IPS-18c (cell line): Measurements from ENCODE around the gene NUBP2.

Source experiments
- H3K4me3 ChIP-seq: 2 replicates; pipeline ENCODE4 v1.7.0; 2013; ENCODE audit warnings: low read depth, mild to moderate bottlenecking, low read length, moderate library complexity; ENCODE audit not compliant: insufficient read depth
- H3K9me3 ChIP-seq: one replicate; pipeline ENCODE4 v1.6.1; 2013; ENCODE audit warnings: mild to moderate bottlenecking, low read length, moderate library complexity; ENCODE audit not compliant: control insufficient read depth, insufficient read depth

The NUBP2 gene

DNA sequence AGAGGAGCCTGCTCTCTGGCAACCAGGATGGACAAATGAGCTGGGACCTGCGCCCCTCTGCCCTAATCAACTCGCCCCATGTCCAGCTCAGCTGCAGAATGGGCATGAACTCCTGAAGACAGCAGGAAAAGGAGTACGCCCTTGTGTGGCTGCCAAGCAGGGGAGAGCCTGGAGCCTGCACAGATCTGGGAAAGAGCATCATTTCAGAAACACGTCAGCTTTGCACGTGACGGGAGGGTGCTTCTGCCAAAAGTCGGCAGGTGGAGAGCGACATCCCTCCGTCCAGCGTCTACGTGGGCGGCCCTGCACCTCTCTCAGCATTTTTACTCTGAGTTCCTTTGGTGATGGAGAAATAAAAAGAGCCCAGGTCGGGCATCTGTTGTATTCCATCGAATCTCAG, 29.9 kb upstream of the NUBP2 start:
- Histone ChIP-seq H3K9me3 (peaks cover 2% of the 10 kb centered on the region), H3K4me3 (no peak overlapping the region)

DNA sequence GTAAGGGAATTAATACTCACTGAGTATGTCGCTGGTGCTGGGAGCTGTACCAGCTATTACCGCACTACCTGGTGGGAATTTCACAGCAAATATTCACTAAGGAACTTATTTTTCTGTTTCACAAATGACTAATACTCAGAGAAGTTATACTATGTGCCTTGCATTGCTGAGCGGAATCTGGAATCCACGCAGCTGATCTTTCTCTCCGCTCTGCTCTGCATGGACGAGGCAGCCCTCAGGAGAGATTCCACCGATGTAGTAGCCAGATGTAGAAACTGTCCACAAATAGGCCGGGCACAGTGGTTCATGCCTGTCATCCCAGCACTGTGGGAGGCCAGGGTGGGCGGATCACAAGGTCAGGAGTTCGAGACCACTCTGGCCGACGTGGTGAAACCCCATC, 28.6 kb upstream of the NUBP2 start:
- H3K9me3 ChIP-seq = peaks cover 2% of the 10 kb centered on the region

DNA sequence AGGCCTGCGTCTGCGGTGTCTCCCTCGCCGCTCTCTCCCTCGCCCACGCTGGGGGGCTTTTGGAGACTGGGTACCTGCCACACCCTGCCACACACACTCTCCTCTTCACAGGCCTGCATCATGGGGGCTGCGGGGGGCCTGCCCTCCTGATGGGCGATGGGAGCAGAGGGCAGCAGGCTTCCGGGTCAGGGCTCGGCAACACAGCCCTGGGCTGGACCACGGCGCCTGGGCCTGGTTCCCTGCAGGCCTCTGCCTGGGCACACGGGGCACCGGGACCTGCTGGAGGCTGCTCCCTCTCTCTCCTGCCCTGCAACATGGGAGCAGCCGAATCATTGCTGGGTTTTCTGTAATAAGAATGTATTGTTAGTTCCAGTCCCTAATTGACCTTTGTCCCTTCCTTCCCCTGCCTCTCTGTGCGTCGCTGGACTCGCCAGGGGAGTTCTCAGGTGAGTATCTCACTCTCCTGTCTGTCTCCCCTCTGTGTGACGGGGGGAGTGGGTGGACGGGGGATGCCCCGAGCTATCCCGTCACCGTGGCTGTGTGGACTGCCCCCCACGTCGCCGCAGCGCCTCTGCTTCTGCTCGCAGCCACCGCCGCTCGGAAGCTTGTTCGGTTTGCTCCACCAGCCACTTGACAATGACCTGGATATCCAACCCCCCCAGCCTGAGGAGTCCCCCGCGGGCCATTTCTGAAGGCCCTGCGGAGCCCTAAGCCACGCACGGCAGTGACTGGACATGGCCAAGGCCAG, 24.9 kb upstream of the NUBP2 start:
- Histone ChIP-seq H3K9me3 (no peaks in the 10 kb centered on the region), H3K4me3 (no peak overlapping the region)

More for the DNA sequence above, 28.6 kb upstream of the NUBP2 start:
- H3K4me3 ChIP-seq = no peak overlapping the region

DNA sequence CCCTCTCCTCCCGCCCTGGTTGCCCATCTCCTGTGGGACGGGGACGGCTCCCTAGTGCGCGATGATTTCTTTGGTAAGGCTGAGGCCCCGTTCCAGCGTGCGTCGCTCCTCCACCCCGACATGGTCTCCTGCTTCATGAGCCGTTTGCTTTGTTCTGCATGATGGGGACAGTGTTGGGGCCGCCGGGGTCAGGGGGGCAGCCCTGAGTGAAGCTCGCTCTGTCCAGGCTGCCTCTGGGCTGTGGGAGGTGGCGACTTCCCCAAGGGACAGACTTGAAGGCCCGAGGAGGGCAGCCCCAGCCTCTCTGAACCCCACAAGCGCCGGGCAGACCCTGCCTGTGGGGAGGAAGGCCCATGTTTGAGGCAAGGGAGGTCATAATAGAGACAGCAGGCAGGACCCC, 23.8 kb upstream of the NUBP2 start:
- Histone ChIP-seq H3K4me3 (no peak overlapping the region), H3K9me3 (no peaks in the 10 kb centered on the region)

DNA sequence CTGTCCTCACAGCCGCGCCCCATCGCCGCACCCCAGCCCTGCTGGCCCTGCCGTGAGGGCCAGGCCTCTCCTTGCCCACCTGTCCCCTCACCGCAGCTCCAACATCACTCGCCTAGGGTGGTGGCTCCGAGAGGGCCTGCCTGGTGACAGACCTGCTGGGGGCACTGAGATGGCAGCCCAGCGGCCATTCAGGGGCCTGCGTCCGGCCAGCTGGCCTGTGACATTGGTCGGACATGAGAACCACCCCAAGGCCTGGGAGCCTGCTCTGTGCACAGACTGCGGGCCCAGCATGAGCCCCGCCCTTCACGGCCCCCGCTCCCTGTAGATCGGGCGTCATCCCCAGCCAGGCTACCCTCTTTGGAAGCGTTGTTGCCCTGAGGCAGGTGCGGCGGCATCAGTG, 23.2 kb upstream of the NUBP2 start:
- no peak overlapping the region for H3K4me3 ChIP-seq
- peaks cover 2% of the 10 kb centered on the region for H3K9me3 ChIP-seq

DNA sequence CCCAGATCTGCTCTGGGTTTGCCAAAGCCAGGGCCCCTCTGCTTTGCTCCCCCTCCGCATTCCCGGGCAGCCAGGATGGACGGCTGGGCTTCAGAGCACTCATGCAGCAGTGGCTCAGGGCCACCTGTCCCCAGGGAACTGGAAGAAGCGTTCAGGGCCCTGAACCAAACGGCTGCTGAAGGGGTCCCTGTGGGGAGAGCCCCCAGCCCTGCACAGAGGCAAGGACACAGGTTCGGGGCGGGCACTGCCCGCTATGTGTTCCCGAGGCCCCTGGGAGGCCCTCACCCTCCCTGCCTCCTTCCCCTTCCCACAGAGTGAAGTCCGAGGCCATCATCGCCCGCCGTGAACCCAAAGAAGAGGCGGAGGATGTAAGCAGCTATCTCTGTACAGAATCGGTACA, 21.8 kb upstream of the NUBP2 start:
- peaks cover 2% of the 10 kb centered on the region for H3K9me3 ChIP-seq
- no peak overlapping the region for H3K4me3 ChIP-seq

DNA sequence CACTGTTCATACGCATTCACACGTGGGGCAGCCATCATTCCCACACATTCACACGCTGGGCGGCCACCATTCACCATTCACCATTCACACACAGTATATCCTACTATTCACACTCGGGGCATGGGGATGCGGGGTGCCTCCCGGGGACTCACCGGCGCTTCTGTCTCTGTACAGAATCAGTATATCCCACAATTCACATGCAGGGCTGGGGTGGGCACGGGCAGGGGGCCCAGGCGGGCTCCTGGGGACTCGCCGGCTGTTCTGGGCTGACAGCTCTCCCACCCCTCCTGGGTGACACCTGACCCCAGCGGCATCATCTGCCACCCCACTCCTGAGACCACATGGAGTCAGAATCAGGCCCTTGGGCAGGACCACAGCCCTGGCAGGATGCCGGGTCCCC, 21.0 kb upstream of the NUBP2 start:
- Histone ChIP-seq H3K4me3 (no peak overlapping the region), H3K9me3 (peaks cover 2% of the 10 kb centered on the region)

DNA sequence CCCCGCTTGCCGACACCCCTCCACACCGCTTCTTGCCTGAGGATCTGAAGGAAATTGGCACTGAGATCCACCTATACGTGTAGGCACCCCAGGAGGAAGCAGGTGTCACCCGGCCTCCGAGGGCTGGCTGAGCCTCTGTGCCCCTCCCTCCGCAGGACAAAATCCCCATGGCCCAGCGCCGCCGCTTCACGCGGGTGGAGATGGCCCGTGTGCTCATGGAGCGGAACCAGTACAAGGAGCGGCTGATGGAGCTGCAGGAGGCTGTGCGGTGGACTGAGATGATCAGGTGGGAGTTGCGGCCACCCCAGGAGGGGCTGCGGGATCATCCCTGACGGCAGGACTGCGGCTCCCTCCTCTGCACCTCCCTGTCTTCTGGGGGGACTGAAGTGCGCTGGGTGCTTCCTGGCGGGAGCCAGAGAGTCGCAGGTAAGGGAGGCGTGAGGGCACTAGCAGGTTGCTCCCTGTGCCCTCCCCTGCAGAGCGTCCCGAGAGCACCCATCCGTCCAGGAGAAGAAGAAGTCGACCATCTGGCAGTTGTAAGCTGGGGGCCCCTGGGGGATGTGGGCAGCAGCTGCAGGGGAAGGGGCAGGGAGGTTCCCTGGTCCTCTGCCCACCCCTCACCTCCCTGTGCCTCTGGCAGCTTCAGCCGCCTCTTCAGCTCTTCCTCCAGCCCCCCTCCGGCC, 20.4 kb upstream of the NUBP2 start:
- H3K4me3 ChIP-seq = no peak overlapping the region
- peaks cover 2% of the 10 kb centered on the region for H3K9me3 ChIP-seq

DNA sequence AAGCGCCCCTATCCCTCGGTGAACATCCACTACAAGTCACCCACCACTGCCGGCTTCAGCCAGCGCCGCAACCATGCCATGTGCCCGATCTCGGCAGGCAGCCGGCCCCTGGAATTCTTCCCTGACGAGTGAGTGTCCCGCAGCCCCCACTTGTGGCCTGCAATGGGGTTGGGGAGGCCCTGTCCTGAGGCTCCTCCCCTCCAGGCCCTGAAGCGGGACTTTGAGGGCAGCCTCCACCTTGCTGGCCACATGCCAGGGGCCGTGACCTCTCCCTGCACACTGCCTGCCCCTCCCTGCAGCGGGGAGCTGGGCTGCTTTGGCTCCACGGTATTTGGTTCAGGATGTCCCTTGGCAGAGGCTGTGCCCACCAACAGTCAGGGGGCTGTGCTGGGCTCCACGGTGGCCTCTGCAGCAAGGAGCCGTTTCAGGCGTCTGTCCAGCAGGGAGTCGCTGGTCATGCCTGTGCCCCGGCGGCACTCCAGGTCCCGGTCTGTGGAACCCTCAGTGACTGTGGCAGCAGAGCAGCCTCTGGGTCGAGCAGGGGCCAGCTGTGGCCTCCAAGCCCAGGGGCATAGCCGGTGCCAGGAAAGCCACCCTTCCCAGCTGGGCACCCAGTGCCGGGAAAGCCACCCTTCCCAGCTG, 19.8 kb upstream of the NUBP2 start:
- Histone ChIP-seq H3K9me3 (peaks cover 2% of the 10 kb centered on the region), H3K4me3 (no peak overlapping the region)

DNA sequence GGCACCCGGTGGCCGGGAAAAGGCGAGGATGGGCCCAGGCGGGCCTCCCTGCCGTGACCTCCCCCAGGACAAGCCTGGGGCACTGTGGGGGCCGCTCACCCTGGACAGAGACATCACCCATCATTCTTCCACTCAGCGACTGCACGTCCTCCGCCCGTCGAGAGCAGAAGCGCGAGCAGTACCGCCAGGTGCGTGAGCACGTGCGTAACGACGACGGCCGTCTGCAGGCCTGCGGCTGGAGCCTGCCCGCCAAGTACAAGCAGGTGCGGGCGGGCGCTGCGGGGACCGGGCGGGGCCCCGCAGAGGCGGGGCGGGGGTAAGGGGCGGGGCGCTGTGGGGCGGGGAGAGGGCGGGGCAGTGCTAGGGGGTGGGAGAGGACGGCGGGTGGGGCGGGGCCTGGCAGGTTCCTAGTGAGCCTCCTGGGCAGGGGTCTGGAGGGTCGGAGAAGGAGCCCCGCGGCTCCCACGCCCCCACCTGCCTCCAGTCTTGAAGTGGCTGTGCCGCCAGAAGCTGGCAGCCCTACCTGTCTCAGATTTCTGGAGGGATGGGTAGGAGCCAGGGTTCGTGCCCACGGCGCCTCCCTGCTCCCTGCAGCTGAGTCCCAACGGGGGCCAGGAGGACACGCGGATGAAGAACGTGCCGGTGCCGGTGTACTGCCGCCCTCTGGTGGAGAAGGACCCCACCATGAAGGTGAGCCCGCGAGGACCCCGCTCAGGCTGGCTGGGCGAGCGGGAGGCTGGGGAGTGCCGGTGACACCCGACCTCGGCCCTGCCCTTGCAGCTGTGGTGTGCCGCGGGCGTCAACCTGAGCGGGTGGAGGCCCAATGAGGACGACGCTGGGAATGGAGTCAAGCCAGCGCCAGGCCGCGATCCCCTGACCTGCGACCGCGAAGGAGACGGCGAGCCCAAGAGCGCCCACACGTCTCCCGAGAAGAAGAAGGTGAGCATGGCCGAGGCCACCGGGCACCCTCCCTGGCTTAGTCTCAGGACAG, 18.9 kb upstream of the NUBP2 start:
- H3K4me3 ChIP-seq = 0 out of 2 replicates have a peak overlapping the region, but pooled peaks have one; percentile 28
- peaks cover 2% of the 10 kb centered on the region for H3K9me3 ChIP-seq

DNA sequence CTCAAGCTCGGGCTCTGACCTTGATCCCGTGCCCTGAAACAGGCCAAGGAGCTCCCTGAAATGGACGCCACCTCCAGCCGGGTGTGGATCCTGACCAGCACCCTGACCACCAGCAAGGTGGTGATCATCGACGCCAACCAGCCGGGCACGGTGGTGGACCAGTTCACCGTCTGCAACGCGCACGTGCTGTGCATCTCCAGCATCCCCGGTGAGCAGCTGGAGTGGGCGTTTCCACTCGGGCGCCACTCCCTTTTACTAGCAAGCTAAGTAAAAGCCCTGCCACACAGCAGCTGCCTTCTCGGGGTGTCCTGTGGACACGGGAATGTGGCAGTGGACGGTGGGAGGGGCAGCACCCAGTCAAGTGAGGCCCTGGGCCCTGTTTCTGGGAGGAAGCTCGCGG, 17.8 kb upstream of the NUBP2 start:
- no peak overlapping the region for H3K4me3 ChIP-seq
- H3K9me3 ChIP-seq = peaks cover 2% of the 10 kb centered on the region

DNA sequence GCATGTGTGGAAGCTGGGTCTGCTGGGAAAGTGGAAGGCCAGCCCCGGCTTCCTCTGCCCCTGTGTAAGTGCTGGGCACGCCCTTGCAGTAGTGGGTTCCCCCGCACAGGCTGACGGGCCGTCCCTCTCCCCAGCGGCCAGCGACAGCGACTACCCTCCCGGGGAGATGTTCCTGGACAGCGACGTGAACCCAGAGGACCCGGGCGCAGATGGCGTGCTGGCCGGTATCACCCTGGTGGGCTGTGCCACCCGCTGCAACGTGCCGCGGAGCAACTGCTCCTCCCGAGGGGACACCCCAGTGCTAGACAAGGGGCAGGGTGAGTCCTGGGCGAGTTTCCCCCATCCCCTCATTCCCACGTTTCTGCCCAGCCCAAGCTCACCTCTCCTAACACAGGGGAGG, 16.9 kb upstream of the NUBP2 start:
- Histone ChIP-seq H3K4me3 (no peak overlapping the region), H3K9me3 (peaks cover 2% of the 10 kb centered on the region)

DNA sequence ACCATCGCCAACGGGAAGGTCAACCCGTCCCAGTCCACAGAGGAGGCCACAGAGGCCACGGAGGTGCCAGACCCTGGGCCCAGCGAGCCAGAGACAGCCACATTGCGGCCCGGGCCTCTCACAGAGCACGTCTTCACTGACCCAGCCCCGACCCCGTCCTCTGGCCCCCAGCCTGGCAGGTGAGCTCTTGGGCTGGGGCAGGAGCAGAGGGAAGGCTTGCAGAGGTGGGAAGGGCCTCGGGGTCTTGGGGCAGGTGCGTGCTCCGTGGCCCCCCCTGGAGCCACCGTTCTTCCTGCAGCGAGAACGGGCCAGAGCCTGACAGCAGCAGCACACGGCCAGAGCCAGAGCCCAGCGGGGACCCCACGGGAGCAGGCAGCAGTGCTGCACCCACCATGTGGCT, 16.5 kb upstream of the NUBP2 start:
- Histone ChIP-seq H3K4me3 (no peak overlapping the region), H3K9me3 (peaks cover 2% of the 10 kb centered on the region)

DNA sequence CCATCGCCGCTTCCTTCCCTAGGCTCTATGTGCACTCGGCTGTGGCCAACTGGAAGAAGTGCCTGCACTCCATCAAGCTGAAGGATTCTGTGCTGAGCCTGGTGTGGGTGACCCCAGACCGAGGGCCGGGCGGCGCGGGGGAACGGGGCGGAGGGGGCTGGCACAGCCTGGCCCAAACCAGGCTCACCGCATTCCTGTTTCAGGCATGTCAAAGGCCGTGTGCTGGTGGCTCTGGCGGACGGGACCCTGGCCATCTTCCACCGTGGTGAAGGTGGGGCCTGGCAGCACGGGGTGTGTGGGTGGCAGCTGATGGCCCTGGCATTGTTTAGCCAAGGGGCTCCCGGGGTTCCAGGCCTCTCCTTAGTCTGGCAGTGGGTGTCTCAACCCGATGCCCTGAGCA, 16.1 kb upstream of the NUBP2 start:
- no peak overlapping the region for H3K4me3 ChIP-seq

DNA sequence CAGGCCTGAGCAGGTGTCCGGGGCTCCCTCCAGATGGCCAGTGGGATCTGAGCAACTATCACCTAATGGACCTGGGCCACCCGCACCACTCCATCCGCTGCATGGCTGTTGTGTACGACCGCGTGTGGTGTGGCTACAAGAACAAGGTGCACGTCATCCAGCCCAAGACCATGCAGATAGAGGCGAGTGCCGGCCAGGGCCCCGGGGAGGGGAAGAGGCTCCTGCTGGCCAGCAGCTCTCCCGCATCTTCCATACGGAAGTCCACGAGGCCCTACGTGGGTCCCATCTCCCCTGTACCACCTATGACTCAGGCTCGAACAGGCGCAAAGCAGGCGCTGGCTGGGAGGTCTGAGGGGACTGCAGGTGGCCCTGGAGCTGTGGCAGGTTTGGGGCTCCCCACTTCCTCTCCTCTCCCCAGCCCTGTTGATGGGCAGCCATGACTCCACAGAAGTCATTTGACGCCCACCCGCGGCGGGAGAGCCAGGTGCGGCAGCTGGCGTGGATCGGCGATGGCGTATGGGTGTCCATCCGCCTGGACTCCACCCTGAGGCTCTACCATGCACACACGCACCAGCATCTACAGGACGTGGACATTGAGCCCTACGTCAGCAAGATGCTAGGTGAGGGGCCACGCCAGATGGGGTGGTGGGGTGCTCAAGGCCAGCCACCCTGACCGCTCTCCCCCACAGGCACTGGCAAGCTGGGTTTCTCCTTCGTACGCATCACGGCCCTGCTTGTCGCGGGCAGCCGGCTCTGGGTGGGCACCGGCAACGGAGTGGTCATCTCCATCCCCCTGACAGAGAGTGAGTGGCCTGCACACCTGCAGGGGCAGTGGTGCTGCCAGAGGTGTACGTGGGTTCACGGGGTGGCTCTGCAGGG, 15.4 kb upstream of the NUBP2 start:
- Histone ChIP-seq H3K9me3 (peaks cover 2% of the 10 kb centered on the region), H3K4me3 (no peak overlapping the region)

More for the DNA sequence above, 16.1 kb upstream of the NUBP2 start:
- peaks cover 2% of the 10 kb centered on the region for H3K9me3 ChIP-seq

DNA sequence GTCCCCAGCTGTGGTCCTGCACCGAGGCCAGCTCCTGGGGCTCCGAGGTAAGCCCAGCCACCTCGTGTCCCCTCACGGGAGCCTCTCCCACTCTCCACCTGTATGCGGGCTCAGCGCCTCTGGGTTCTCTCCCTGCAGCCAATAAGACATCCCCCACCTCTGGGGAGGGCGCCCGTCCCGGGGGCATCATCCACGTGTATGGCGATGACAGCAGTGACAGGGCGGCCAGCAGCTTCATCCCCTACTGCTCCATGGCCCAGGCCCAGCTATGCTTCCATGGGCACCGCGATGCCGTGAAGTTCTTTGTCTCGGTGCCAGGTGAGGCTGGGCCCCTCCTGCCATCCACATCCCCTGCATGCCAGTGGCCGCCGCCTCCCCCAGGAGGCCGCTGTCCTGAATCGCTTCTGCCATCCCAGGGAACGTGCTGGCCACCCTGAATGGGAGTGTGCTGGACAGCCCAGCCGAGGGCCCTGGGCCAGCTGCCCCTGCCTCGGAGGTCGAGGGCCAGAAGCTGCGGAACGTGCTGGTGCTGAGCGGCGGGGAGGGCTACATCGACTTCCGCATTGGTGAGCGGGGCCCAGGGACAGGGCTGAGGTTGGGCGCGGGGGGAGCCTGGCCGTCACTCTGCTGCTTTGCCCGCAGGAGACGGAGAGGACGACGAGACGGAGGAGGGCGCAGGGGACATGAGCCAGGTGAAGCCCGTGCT, 14.5 kb upstream of the NUBP2 start:
- Histone ChIP-seq H3K4me3 (no peak overlapping the region), H3K9me3 (peaks cover 2% of the 10 kb centered on the region)
